ENCODE measurements around the gene FOXA2. TPM values are rescaled to one million over a fixed set of nuclear protein-coding genes. Genes with fewer than 3 reads are reported as not detected.

The FOXA2 gene
- total and polyA plus RNA-seq, 2 of the 13 experiments (the other 11 are each of a cell fraction or from before 2014, with no cell fraction given): 8.8 to 12.2 TPM

- TF ChIP-seq, protein P1, sequence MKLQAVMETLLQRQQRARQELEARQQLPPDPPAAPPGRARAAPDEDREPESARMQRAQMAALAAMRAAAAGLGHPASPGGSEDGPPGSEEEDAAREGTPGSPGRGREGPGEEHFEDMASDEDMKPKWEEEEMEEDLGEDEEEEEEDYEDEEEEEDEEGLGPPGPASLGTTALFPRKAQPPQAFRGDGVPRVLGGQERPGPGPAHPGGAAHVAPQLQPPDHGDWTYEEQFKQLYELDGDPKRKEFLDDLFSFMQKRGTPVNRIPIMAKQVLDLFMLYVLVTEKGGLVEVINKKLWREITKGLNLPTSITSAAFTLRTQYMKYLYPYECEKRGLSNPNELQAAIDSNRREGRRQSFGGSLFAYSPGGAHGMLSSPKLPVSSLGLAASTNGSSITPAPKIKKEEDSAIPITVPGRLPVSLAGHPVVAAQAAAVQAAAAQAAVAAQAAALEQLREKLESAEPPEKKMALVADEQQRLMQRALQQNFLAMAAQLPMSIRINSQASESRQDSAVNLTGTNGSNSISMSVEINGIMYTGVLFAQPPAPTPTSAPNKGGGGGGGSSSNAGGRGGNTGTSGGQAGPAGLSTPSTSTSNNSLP (IDR thresholded peaks at IDR 0.05; ENCODE audit: low read depth, low read length): no peak
- TF ChIP-seq, protein P2, sequence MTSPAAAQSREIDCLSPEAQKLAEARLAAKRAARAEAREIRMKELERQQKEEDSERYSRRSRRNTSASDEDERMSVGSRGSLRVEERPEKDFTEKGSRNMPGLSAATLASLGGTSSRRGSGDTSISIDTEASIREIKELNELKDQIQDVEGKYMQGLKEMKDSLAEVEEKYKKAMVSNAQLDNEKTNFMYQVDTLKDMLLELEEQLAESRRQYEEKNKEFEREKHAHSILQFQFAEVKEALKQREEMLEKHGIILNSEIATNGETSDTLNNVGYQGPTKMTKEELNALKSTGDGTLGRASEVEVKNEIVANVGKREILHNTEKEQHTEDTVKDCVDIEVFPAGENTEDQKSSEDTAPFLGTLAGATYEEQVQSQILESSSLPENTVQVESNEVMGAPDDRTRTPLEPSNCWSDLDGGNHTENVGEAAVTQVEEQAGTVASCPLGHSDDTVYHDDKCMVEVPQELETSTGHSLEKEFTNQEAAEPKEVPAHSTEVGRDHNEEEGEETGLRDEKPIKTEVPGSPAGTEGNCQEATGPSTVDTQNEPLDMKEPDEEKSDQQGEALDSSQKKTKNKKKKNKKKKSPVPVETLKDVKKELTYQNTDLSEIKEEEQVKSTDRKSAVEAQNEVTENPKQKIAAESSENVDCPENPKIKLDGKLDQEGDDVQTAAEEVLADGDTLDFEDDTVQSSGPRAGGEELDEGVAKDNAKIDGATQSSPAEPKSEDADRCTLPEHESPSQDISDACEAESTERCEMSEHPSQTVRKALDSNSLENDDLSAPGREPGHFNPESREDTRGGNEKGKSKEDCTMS (CRISPR knock-in tag; conservative IDR thresholded peaks at IDR 0.05): no peak
- TF ChIP-seq ZNF235 (CRISPR knock-in tag; IDR thresholded peaks at IDR 0.05; ENCODE audit: borderline replicate concordance): peak; percentile 95; the same call in 1 of the 2 replicates
- 0 out of 2 replicates have a peak, but pooled peaks have one; percentile 24 for TF ChIP-seq MBNL3 (CRISPR knock-in tag; conservative IDR thresholded peaks at IDR 0.05)
- no peak; the same call in none of the 2 replicates for TF ChIP-seq MLXIP (CRISPR knock-in tag; IDR thresholded peaks at IDR 0.05; ENCODE audit: borderline replicate concordance)
- TF ChIP-seq AFF4 (CRISPR knock-in tag; IDR thresholded peaks at IDR 0.05): no peak
- TF ChIP-seq CC2D1A (CRISPR knock-in tag; IDR thresholded peaks at IDR 0.05): peak; percentile 99; the same call in 1 of the 2 replicates
- peak; percentile 91; the same call in 1 of the 2 replicates for TF ChIP-seq FOXJ3 (CRISPR knock-in tag; IDR thresholded peaks at IDR 0.05; ENCODE audit: borderline replicate concordance)
- TF ChIP-seq ZNF737 (CRISPR knock-in tag; IDR thresholded peaks at IDR 0.05; ENCODE audit: borderline replicate concordance): no peak
- TF ChIP-seq, protein P3, sequence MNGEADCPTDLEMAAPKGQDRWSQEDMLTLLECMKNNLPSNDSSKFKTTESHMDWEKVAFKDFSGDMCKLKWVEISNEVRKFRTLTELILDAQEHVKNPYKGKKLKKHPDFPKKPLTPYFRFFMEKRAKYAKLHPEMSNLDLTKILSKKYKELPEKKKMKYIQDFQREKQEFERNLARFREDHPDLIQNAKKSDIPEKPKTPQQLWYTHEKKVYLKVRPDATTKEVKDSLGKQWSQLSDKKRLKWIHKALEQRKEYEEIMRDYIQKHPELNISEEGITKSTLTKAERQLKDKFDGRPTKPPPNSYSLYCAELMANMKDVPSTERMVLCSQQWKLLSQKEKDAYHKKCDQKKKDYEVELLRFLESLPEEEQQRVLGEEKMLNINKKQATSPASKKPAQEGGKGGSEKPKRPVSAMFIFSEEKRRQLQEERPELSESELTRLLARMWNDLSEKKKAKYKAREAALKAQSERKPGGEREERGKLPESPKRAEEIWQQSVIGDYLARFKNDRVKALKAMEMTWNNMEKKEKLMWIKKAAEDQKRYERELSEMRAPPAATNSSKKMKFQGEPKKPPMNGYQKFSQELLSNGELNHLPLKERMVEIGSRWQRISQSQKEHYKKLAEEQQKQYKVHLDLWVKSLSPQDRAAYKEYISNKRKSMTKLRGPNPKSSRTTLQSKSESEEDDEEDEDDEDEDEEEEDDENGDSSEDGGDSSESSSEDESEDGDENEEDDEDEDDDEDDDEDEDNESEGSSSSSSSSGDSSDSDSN (CRISPR knock-in tag; IDR thresholded peaks at IDR 0.05): peak; percentile 74
These were observed 50.3 kb downstream of the FOXA2 start (continued) for GRCh38 chr20:22533823-22534751.
